ENCODE results near the gene ARL15.

The ARL15 gene

GRCh38 chr5:54243483-54244080 lies 66.8 kb downstream of the ARL15 start:
- peak; percentile 8 to 12 for DNase-seq

DNA sequence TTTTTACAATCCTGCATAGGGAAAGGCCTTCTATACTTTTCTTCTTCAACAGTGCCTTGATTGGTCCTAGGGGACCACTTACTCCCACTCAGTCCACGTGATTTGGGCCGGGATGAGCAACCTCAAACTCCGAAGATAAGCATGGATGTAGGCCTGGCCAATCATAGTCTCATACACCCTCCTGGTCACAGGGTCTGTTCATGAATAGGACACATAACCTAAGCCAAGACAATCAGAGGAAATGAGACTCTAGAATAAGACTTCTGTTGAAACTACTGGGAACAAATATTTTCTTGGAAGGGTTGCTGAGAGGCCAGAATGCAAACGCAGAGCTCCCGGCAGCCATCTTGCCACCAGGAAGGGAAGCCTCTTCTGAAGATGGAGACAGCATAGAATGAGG lies 68.1 kb downstream of the ARL15 start:
- no peak for DNase-seq

DNA sequence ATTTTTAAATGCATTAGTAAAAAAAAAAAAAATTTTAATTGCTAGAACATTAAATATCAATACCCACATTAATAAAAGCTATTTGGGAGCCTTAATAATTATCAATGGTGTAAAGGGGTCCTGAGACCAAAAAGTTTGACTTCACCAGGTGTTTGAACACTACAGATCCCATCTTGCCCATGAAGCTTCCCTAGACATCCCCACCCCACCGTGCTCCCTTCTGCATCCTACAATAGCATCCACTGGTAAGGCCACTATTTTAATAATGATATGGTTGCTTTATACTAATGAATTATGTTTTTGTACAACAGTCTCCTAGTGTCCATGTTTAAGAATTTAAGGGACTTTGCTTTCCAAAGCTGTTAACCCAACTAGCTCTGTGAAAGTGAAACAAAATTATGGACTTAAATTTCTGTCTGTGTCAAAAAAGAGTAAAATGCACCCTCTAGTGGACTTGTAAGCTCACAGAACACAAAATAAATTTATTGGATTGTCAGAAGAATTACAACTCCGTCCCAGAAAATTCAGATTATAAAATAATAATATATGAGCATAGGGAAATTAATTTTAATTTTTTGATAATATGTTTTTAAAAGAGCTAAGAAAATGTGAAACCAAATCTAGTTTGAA lies 76.0 kb downstream of the ARL15 start:
- peak in 1 of 2 experiments; percentile 13 for DNase-seq

GRCh38 chr5:54230936-54231685 lies 79.3 kb downstream of the ARL15 start:
- DNase-seq, result no peak

DNA sequence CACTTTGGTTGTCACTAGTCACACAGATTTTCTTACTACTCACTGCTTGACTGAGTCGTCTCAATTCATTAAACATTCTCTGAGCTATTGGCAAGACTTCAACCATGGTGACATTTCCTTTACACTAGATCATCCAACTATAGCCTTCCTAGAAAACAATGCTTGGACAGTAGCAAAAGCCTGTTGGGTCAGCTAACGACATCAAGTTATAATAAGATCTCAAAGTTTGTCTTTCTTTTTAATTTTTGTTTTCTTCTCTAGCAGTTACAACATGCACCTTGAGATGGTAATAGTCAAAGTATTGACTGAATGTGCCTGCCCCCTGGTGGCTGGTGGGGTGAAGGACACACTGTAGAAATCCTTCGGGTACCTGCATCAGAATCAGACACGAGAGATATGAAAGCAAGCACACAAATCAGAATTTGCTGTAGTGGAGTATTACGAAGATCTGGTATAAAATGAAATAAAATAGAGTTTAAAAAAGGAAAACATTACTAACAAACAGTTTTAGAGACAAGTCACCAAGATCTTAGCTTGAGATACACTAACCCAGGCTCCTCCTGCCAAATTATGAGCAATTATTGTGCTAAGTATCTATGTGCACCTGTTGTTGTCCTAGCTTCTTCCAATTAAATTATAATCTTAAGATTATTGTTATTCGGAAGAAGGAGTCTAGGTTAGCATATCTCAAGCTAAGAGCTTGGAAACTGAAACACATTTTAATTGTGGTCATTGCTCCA lies 81.2 kb downstream of the ARL15 start:
- DNase-seq, result peak; percentile 42 to 44

DNA sequence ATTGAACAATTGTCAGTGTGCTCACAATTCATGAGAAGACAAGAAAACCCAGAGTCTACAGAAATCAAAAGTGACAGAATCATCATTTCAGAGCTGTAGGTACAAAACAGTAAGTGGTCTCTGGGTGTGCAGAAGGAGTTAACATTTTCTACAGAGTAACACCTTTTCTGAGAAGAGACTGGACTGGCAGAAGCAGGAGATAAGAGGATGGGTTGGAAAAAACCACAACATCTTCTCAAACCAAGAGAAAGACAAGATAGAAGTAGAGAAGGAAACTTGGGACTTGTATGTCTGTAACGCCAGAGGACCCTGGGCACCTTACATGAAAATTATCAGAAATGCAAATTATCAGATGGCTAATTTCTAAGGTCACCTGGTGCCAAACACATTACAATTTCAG lies 82.6 kb downstream of the ARL15 start:
- no peak for DNase-seq

- DNase-seq, result no peak
Measured at GRCh38 chr5:54227109-54227508, 83.3 kb downstream of the ARL15 start.

GRCh38 chr5:54226215-54226614 lies 84.2 kb downstream of the ARL15 start:
- no peak for DNase-seq

GRCh38 chr5:54224103-54224826 lies 86.1 kb downstream of the ARL15 start:
- no peak for DNase-seq

GRCh38 chr5:54222336-54222735 lies 88.0 kb downstream of the ARL15 start:
- no peak for DNase-seq

DNA sequence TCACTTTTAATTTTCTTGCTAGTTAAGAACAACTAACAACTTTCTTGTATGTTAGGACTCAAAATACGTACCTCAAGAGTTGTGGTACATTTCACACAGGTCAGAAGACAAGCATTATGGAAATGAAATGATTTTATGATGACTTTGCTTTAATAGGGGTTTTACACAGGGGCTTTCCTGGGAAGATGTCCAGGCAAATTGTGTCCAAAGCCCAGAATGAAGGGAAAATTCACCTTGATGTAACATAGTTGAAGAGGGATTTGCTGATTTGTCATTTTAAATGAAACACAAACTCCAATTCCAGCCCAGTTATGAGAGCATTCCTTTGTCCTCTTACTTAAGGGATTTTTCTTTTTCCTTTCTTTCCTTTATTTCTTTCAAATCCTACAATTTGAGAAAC lies 89.2 kb downstream of the ARL15 start:
- no peak for DNase-seq

DNA sequence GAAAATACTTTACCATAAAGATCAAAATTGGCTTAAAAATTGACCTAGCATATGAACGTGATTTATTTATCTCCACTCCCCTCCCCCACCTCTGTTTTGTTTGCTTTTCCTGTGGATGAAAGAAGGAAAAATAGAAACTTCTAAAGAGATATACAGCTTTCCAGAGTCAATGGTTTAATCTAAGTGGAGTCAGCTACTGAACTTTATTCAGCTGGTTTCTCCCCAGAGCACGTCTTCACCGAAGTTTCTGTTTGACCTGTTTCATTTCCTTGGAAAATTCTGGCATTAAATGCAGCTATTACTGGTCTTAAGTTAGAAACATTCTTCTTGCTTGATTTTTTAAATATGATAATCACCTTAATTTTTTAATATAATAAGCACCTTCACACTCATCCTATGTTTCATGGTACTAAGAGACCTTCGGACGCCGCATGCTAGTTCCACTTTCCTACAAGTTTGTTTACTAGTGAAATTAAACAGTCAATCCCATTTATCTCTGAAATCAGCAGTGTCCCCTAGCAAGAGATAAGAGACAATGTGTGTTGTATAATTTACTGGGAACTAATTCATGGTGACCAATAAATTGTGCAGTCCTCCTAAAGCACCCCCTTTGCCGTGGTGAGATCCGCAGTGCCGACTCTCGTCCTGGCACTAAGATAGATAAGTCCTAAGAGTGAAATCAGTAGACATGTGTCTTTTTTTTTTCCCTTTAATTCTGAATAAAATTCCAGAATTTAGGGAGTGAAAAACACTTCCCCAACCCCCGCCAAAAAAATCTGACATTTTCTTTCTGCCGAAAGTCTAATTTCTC lies 89.9 kb downstream of the ARL15 start:
- DNase-seq, result no peak

DNA sequence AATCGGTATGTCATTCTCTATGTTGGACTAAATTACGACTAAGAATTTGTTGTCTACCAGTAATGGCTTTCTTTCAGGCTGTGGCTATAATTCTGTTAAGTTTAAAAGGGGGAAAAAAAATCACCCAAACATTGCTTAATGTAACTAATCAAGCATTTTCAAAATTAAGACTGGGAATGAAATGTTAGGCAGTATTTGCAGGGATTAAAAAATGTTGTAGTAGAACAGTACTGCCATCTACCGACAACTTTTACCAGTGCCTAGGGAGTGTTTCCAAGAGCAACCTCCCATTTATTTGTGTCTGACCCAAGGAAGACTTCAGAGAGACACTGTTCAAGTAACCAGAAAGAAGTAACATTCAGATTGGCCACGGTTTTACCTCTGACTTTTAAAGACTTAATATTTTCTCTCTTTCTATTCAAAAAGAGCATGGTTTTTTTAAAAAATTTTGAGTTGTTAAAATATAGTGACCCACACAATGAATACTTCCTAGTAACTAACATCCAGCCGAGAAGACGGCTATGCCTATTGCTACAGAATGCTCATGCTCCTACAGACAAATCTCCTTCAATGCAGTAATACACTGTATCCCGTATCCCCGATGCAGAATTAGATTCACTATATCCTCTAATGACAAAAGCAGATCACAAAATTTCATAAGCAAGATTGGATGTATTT lies 92.4 kb downstream of the ARL15 start:
- DNase-seq, result peak; percentile 58

DNA sequence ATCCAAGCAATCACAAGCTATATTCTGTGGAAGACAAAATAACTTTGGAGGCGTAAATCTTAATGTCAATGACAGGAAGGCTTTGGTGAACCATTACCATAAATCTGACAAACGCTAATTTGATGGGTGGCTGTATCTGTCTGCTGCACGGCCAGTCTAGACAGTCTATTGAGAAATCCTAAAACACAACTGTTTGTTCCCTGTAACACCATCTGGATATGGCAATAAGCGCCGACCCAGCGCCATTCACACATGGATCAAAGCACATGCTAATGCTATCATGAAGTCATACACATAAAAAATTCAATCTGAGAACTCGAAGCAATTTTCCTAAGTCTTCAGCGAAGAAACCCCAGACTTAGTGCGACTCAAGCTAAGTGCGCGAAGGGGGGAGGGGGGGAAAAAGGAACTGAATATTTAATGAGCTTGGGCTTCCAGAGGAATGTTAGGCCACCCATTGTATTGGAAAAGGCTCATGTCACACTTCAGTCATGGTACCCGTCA lies 95.1 kb downstream of the ARL15 start:
- no peak for DNase-seq

- no peak for DNase-seq
Measured at GRCh38 chr5:54214722-54215121, 95.7 kb downstream of the ARL15 start.

GRCh38 chr5:54212331-54212730 lies 98.0 kb downstream of the ARL15 start:
- no peak for DNase-seq

GRCh38 chr5:54211912-54212311 lies 98.5 kb downstream of the ARL15 start:
- no peak for DNase-seq

GRCh38 chr5:54207566-54207965 lies 102.8 kb downstream of the ARL15 start:
- DNase-seq, result no peak

DNA sequence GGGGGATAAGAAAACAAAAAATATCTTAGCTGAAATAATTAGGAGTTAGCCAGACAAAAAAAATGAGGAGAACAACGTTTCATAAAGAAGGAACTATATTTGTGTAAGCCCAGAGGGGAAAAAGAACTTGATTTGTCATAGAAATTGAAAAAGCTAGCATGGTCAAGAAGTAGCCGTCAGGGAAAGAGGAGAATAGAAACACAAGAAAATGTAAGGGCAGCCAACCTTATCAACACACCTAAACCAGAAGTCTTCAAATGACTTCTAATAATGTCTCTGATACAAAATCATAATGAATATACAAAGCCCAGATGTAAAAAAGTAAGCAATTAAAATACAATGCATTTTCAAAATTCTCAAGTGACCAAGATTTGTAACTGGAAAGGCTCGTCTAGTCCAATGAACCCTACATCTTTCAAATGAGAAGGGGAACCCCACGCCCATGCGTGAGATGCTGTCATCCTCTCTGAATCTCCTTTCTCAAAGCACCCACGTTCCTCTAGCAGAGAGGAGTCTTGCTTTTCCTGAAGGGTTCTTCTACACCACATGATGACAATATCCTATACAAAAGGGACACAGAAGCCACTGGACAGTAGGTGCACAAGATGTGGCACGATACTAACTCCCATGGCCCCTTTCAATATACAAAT lies 103.7 kb downstream of the ARL15 start:
- DNase-seq, result no peak

GRCh38 chr5:54205918-54206317 lies 104.5 kb downstream of the ARL15 start:
- no peak for DNase-seq

DNA sequence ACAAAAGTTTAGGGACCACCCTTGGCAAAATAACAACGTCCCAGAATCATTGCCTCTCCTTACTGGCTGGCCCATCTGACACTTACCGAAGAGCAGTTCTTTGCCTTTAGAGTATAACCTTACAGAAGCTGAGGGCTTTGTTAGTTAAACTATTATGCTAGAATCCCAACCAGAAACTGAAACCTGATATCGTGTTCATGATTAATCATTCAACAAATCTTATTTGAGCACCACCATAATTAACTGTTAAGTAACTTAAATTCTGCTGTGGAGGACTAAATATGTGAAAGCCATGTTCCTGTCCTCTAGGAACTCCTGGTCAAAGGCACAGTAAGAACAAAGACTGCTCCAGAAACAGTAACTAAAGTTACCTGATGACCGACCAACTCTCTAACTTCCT lies 104.9 kb downstream of the ARL15 start:
- no peak for DNase-seq

All from NCI-H2081 (cell line).